HG02840 (cell line): Measurements from ENCODE around the gene LHPP.

Experiments
- ATAC-seq: cut with Tn5 transposase; IDR thresholded peaks from one replicate; pipeline ENCODE4 v1.9.1; 2021; ENCODE audit warnings: mild to moderate bottlenecking, moderate library complexity, moderate number of reproducible peaks; ENCODE audit not compliant: unreplicated experiment, low FRiP score

Gene LHPP

DNA sequence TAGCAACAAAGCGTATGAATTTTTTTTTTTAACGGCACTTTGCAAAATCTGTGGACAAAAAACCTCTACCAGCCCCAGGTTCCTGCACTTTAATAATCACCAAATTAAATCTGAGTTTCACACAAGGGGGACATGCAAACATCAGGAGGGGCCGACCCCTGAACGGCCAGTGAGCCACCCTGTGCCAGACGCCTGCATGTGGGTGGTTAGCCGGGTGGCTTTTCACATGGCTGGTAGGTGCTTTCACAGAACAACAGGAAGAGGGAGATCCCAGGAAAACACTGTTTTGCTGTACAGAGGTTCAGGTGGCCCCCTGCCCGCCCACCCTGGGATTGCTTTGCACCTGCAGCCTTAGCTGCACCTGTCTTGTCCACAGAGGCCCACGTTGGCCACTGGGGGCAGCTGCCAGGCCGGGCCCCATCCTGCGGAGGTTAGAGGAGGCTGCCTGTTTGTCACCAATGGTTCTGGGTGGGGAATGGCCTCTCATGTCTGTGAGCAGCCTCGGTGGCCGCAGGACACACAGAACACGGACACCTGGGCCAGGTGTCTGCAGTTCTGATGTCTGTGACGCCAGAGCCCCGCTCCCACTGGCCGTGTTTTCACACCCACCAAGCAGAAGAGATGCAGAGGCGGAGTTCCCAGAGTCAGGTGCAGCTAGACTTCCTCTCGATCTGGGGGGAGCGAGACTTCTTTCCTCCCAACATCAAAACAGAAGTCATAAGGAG, 174.8 kb downstream of the LHPP start:
- ATAC-seq: no peak

DNA sequence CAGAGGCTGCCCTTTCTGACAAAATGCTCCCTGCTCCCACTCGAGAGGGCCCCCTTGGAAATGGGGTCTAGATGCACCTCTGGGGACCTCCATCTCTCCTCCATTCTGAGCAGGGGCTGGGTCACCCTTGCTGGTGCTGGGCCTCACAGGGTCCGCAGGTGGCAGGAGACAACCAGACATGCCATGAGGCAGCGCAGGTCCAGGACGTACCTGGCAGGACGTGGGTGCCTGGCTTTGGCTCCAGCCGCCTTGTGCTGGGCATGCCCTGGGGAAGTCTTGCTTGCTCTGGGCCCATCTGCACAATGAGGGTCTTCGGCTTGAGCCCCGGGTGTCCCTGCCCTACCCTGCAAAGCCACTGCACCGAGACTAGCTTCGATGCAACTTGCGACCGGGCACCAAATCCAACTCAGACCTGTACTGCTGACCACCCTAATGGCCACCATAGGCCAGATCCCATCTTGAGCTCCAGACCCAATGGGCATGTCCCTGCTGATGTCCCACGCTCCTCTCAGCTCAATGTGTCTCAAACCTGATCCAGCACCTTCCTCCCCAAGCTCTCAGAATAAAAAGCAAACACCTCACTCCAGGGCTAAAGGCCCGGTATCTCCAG, 175.6 kb downstream of the LHPP start:
- ATAC-seq: no peak

DNA sequence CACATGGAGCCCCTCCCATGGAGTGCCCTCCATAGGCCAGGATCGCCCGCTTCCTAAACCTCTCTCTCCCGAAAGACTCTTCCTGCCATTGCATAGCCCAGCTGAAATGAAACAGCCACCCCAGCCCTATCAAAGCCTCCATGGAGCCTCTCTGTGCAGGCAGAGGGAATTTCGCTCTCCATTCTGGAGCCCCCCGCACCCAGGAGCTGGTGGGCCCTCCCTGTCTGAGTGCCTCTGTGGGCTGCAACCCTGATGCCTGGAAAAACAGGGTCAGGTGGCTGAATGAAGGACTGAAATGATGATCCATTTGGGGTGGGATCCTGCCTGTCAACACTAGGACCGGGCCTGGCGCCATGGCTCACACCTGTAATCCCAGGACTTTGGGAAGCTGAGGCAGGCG, 176.1 kb downstream of the LHPP start:
- no peak for ATAC-seq

DNA sequence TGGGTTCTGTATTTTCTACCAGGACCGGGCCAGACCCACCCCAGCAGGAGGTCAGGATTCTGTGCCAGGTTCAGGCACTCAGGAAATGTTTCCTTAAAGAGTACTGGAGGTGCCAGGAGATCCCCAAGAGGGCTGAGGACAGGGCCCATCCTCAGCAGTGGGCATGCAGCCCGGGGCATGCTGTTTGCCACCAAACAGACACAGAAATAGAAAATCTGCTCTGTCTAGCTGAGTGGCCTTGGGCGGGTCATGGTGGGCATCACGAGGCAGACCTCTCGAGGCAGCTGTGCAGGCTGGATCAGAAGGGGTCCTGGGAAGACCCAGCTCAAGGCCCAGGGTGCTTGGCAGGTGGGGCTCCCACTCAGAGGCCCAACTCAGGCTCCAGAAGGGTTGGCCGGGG, 177.6 kb downstream of the LHPP start:
- no peak for ATAC-seq

DNA sequence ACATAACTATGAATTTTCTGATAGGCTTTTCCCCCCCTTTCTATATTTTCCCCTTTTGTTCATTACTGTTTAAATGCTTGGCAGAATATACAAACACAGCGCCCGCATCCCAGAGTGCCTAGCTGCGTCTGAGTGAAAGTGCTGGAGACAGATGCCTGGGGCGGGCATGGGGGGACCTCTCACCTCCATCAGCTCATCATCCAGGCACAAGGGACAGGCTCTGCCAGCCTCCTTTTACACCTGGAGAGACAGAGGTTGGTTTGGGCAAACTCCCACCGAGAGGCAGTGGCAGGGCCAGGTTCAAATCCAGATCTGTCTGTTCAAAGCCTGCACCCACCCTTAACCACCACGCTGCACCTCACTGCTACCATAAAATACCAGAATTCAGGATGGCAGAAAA, 178.0 kb downstream of the LHPP start:
- no peak for ATAC-seq

DNA sequence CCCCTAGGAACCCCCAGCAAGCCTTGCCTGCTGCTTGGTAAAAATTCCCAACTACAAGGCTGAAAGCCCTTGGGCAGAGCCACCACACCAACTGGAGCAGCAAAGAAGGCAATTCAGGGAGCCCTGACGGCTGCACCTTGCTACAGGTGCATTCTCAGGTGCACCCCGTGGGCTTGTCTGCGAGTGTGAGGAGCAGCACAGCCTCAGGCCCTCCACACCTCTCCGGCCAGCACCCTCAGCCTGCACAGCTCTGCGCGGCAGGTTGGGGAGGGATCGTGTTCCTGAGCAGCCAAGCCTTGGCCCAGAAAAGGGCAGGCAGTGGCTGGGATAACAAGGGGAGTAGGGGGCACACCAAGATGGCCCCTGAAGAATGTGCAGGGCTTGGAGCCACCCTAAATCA, 178.4 kb downstream of the LHPP start:
- no peak for ATAC-seq

DNA sequence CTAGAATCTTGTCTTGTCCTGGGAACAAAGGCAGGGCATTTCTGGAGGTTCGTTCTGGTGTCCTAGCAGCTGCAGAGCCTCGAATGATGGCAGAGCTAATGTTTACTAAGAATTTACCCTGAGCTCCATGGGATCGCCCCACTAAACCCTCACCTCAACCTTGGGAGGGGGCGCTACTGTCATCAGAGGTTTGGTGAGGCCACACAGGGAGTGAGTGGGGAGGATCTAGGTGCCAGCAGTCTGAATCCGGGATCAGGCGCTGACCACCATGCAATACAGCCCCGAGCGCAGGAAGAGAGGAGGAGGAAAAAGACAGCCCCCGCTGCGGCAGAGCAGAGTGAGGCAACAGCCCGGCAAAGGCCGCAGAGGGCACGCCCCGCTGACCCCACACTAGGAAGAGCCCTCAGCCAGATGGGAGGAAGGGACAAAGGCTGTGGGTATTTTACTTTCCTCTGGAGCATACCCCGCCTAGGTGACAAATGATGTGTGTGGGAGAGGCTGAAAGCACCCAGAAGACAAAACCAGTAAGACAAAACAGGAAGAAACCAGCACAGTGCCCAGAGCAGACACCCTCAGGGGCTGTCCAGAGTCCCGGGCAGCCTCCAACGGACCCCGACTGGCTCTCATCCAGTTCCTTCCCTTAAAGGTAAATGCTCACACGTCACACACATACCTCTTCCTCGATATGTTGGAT, 179.1 kb downstream of the LHPP start:
- ATAC-seq: no peak

DNA sequence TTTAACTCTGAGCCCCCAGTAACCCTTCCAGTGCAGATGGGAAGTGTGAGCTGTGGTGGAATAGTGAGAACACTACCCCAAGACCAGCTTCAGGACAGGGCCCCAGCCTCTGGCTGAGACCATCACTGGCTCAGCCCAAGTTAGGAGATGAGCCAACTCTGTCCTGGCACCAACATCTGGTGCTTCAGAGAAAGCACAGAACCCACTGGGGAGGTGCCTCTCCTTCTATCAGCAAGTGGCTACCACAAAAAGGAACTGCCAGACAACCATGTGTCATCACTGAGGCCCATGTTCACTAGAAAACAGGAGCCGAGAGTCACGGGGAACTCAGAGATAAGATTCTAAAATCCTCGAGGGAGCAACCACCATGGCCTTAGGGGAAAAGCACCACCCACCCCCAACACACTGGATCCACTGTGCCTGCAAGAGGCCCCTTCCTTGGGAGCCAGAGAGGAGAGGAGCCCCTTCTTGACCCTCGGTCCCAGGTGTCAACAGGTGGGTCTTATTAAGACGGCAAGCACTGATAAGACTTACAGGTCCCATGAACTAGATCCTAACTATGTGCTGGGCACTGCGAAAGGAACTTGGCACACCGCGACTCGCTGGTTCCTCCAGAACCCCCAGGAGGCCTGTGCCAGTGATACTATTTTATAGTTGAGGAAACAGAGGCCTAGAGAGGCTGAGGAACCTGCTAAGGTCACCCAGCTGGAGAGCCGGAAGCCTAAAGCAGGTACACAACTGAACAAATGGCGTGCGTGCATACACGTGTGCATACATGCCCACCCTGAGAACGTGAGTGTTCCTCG, 179.9 kb downstream of the LHPP start:
- no peak for ATAC-seq

DNA sequence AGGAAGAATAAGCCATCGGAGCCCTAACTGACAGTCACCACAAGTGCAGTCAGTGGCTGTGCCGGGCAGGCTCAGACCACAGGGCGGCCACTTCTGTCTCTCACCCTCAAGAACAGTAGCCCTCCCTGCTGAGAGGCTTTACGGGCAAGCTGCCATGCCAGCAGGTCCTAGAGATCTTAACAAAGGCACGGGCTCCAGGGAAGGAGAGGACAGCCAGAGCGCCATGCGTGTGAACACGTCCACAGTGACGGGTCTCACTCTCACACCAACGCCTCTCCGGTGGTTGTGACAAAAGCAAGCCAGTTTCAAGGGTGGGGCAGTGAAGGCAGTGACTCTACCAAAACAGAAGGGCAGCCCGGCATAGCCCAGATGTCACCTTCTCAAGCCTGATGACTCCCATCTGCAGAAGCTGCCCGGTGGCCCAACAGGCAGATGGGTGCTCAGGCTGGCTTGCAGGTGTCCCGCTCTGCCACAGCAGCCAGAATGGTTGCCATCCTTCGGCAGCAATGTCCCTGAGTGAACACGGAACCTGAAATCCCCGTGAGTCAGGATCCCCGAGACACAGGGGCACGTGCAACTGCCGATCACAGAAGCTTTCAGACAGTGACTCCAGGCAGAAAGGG, 180.6 kb downstream of the LHPP start:
- ATAC-seq: no peak

DNA sequence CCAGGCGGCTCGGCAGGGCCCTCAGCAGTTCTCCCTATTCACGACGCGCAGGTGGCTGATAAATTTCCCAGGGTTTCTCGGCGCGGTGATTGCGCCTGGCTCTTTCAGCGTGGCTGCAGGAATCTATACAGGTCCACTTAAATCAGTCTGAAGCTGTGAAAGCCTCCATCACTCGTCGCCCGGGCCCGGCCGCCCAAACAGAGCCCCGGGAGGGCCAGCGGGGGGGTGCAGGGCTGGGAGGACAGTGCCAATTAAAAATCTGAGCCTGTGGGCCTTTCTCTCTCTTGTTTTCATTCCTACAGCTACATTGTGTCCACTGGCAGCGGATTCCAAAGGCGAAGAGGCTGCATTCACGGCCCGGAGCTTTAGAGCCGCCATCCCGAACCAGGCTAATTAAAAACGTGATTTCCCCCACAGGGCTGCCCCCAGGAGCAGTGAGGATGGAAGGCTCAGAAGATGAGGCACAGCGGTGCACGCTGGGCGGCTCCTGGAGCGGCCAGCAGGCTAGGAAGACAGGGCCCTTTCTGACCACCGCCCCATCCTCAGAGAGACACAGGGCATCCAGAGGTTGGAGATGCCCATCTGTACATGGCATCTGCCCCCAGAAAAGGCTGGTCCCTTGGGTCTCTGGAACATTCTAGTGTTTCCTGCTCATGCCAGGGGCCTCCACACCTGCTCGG, 181.8 kb downstream of the LHPP start:
- ATAC-seq: no peak

DNA sequence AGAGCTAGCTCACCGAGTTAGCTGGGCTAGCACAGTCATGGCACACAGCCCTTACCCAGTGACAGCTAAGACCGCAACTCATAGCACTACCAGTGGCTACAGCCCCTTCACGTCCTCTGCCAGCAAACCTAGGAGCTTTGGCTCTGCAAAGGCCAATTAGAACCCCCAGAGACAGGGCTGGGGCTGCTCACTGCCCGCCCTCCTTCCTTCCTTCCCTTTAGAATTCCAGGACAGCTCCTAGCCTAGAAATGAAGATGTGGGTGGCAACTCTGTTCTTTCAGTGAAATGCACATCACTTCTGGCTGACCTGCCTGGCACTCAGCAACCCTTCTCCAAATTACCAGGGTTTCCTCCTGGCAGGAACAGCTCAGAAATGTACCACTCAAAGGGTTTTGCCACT, 182.6 kb downstream of the LHPP start:
- no peak for ATAC-seq

DNA sequence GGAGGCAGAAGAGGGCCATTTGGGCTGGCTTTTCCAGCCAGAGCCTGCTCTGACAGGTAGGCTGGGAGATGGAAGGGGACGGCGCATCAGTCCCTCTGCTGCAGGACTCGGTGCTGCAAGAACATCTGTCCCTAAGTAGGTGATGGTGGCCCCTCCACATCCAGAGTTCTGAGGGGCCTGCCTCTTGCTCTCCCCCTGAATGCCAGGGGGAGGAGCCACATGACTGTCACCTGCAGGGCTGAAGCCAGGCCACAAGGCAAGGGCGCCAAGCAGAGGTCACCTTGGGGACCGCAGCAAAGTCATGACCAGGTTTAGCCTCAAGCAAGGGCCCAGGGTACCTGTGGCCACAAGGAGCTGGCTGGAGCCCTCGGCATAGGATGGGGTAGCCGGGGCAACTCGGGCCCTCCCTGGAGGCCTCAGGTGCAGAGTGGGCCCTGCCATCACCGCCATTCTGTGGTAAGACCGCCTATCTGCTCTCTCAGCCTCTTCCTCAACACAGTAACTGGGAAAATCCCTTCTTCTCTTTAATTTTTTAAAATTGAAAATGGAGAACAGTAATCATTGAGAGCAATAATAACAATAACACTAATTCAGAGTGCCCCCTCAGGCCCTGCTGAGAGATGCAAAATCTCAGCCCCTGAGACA, 183.3 kb downstream of the LHPP start:
- no peak for ATAC-seq

DNA sequence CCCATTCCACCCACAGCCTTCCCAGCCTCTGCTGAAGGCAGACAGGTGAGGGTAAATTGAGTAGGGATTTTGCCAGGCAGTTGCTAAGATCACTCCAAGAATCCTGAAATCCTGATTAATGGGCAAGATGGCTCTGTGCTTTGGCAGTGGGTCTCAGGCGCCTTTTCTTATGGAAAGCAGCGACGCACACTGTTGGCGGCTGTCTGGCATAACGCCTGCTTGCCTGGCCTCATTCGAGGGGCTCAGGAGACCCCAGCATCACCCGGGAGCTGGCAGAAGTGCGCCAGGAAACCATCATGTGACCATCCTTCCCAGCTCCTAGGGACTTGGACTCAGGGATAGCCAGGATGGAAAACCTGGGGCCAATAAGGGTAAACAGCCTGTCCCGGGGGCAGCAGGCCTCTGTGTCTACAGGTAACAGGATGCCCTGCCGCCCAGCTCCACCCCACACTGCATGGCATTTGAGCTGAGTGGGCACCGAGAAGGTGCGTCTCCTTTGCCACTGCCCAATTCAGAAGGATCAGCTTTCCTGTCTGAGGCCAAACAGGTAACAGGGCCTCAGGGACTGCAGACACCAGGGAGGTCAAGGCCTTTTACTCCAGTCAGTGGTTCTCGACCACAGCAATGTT, 184.0 kb downstream of the LHPP start:
- no peak for ATAC-seq

DNA sequence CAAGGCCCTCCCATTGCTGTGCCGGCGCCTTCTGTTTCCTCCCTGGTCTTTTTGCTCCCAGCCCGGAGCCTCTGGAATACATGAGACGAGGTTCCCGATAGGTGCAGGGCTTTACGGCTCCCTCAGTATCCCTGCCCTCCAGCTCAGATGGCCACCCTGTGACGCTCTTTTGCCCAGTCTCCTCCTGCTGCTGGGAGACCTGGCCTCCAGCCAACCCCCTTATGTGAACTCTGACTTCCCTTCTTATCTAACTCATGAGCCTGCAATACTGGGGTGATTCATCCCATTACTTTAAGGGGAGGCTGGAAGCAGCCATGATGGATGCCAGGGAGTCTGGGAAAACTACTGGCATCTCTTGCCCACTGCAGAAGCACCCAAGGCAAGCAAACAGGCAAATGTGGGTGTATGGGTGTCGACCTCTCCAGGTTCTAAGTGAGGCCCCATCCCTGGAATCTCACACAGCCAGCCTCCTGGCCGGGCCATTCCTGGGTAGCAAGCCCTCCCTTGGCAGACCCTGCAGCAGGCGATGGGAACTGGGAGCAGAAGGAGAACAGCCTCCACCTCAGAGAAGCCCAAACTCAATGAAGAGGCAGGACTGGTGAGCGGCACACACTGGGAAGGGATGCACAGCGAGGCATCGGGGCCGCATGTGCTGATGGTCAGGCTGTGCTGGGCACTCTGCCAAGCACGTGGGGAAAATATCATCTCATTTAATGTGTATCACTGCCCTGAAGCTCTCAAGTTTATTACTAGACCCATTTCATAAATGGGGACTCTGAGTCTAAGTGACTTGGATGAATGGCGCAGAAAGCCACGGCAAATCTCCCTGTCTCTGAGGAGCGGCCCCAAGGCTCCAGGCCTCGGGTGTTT, 185.1 kb downstream of the LHPP start:
- no peak for ATAC-seq

DNA sequence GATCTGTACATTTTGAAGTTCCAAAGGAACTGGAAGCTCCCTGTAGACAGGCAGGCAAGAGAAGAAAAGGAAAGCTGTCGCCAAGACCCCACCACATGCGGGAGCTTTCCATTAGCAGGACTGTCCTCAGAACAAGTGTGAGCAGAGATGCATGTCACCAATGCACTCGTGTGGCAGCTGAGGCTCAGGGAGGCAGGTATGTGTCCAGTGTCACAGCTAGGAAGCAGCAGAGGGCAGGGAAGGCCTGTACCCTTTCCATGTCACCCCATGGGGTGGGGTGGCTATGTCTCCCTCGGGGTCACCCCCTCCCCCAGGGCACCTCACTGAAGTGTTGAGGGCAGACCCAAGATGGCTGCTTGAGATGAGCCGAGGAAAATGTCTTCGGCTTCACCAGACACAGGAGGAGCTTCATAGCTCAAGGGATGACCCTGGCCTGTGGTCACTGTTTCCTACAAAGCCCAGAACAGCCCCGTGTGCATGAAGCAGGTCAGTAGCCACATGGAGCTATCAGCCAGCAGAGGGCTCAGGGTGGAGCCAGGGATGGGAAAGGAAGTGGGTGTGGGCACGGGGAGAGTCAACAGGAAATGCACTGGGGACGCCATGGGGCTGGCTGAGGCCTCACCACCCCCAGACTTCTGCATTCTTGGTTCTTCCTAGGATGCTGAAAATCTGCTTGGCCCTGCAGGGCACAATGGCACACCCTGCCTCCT, 186.0 kb downstream of the LHPP start:
- no peak for ATAC-seq

DNA sequence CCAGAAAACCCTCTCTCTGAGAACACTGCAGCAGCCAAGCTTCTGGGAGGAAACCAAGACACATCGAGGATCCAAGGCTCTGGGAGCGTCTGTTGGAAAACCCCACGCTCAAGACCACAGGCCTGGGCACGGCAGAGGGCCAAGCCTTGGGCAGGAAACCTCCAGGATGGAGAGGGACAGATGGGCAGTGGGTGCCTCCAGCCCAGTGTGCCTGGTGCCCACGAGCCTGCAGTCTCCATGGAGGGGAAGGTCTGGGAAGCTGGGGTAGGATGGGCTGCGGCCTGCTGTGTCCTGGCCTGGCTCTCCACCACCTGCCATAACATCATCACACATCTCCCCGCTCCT, 186.5 kb downstream of the LHPP start:
- no peak for ATAC-seq

DNA sequence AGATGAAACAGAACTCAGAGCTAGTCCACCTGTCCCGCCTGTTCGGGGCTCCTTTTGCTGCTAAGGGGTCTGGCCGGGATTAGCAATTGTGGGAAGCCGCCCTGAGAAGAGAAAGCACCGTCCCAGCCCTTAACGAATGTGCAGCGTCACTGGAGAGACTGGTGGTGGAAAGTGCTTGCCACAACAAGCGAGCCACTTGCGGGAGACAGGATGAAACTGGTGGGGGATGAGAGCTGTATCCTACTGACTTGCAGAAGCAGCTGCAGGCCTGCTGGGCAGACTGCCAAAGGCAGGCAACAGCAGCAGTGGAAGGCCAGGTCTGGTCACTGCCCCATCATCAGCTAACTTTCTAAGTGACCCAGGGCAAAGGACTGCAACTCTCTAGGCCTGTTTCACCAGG, 187.1 kb downstream of the LHPP start:
- ATAC-seq: no peak

DNA sequence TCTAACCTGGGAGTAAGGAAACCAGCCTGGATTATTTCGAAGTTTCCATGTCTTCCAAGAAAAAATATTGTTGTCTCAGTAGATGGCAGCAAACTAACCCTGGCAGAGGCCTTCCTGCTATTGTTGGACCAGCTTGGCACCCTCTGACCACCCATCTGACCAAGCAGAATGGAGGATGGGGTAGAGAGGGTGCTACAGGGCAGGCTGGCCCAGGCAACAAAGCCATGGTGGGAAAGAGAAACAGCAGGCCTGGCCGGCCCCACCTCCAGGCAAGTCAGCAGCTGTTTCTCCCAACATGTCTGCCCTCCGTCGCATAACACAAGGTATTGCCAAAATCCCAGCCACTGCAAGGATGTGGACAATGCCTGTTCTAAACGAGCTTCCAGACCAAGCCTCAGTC, 187.6 kb downstream of the LHPP start:
- no peak for ATAC-seq
